H9 (cell line): Measurements from ENCODE around the gene RSPO1. TPM values are rescaled to one million over a fixed set of nuclear protein-coding genes. Genes with fewer than 3 reads are reported as not detected.

Experiments
- DNase-seq: peaks from one replicate; pipeline ENCODE4 v3.0.0-alpha.2; 2017
- H2AFZ ChIP-seq: one replicate; pipeline ENCODE4 v1.6.1; 2013; ENCODE audit warnings: mild to moderate bottlenecking, low read length, control low read depth, moderate library complexity
- H2AK5ac ChIP-seq: 2 replicates; pipeline ENCODE4 v1.6.1; 2013; ENCODE audit warnings: low read length, control low read depth, mixed read lengths; ENCODE audit not compliant: insufficient read length
- H2BK120ac ChIP-seq: one replicate; pipeline ENCODE4 v1.6.1; 2013; ENCODE audit warnings: low read depth, mild to moderate bottlenecking, low read length, control low read depth, inconsistent platforms; ENCODE audit not compliant: poor library complexity, severe bottlenecking
- H2BK12ac ChIP-seq: 2 replicates; pipeline ENCODE4 v1.6.1; 2013; ENCODE audit warnings: low read length, control low read depth, mixed read lengths, low read depth; ENCODE audit not compliant: insufficient read length
- H2BK15ac ChIP-seq: 2 replicates; pipeline ENCODE4 v1.6.1; 2013; ENCODE audit warnings: low read depth, low read length, control low read depth
- H2BK20ac ChIP-seq: one replicate; pipeline ENCODE4 v1.6.1; 2013; ENCODE audit warnings: low read depth, mild to moderate bottlenecking, low read length, control low read depth, inconsistent platforms; ENCODE audit not compliant: poor library complexity, severe bottlenecking
- H2BK5ac ChIP-seq: 2 replicates; pipeline ENCODE4 v1.6.1; 2013; ENCODE audit warnings: low read length, control low read depth, mixed read lengths; ENCODE audit not compliant: insufficient read length
- H3K14ac ChIP-seq: 2 replicates; pipeline ENCODE4 v1.6.1; 2013; ENCODE audit warnings: low read length, control low read depth; ENCODE audit not compliant: insufficient read depth
- H3K18ac ChIP-seq: 2 replicates; pipeline ENCODE4 v1.6.1; 2013; ENCODE audit warnings: low read depth, mild to moderate bottlenecking, mixed read lengths, low read length, control low read depth; ENCODE audit not compliant: insufficient read length
- H3K23ac ChIP-seq: 2 replicates; pipeline ENCODE4 v1.6.1; 2013; ENCODE audit warnings: low read length, control low read depth, mixed read lengths, low read depth; ENCODE audit not compliant: insufficient read length
- H3K23me2 ChIP-seq: 2 replicates; pipeline ENCODE4 v1.6.1; 2013; ENCODE audit warnings: low read depth, mild to moderate bottlenecking, mixed read lengths, low read length, control low read depth; ENCODE audit not compliant: insufficient read length, poor library complexity, severe bottlenecking
- H3K27ac ChIP-seq: 2 replicates; pipeline ENCODE4 v1.5.1; 2013; ENCODE audit warnings: low read length, control low read depth, mixed read lengths, low read depth; ENCODE audit not compliant: insufficient read length
- H3K27me3 ChIP-seq: 2 replicates; pipeline ENCODE4 v1.6.1; 2013; ENCODE audit warnings: low read length, control low read depth, inconsistent platforms; ENCODE audit not compliant: insufficient read depth
- H3K4ac ChIP-seq: 2 replicates; pipeline ENCODE4 v1.6.1; 2013; ENCODE audit warnings: low read depth, mild to moderate bottlenecking, control low read depth, inconsistent platforms, low read length, moderate library complexity
- H3K4me1 ChIP-seq: 2 replicates; pipeline ENCODE4 v1.6.1; 2013; ENCODE audit warnings: low read length, control low read depth, inconsistent platforms; ENCODE audit not compliant: insufficient read depth
- H3K4me2 ChIP-seq: 2 replicates; pipeline ENCODE4 v1.6.1; 2013; ENCODE audit warnings: low read length, control low read depth, mixed read lengths; ENCODE audit not compliant: insufficient read length, insufficient read depth
- H3K56ac ChIP-seq: 2 replicates; pipeline ENCODE4 v1.6.1; 2013; ENCODE audit warnings: low read depth, mild to moderate bottlenecking, mixed read lengths, low read length, control low read depth; ENCODE audit not compliant: insufficient read length
- H3K79me1 ChIP-seq: 2 replicates; pipeline ENCODE4 v1.6.1; 2013; ENCODE audit warnings: low read depth, mild to moderate bottlenecking, moderate library complexity, low read length, control low read depth, inconsistent platforms; ENCODE audit not compliant: insufficient read depth, poor library complexity, severe bottlenecking
- H3K79me2 ChIP-seq: 2 replicates; pipeline ENCODE4 v1.6.1; 2013; ENCODE audit warnings: low read length, control low read depth, inconsistent platforms; ENCODE audit not compliant: insufficient read depth
- H3K9ac ChIP-seq: 2 replicates; pipeline ENCODE4 v1.6.1; 2013; ENCODE audit warnings: low read length, control low read depth, mixed read lengths; ENCODE audit not compliant: insufficient read length; ENCODE audit errors: extremely low read depth
- H3K9me3 ChIP-seq: one replicate; pipeline ENCODE4 v1.6.1; 2013; ENCODE audit warnings: low read depth, low read length, inconsistent platforms; ENCODE audit not compliant: control insufficient read depth
- H3T11ph ChIP-seq: one replicate; pipeline ENCODE4 v1.6.1; 2013; ENCODE audit warnings: mild to moderate bottlenecking, low read length, control low read depth, inconsistent platforms
- H4K20me1 ChIP-seq: one replicate; pipeline ENCODE4 v1.6.1; 2013; ENCODE audit not compliant: control insufficient read depth, insufficient read length, insufficient read depth
- H4K5ac ChIP-seq: 2 replicates; pipeline ENCODE4 v1.6.1; 2013; ENCODE audit warnings: low read depth, mild to moderate bottlenecking, mixed read lengths, low read length, control low read depth; ENCODE audit not compliant: insufficient read length
- H4K8ac ChIP-seq: replicated peaks from 2 replicates; pipeline ENCODE4 v1.6.1; 2013; ENCODE audit warnings: low read length, control low read depth, mixed read lengths, low read depth; ENCODE audit not compliant: insufficient read length
- H4K91ac ChIP-seq: 2 replicates; pipeline ENCODE4 v1.6.1; 2013; ENCODE audit warnings: low read depth, mild to moderate bottlenecking, moderate library complexity, mixed read lengths, low read length, control low read depth; ENCODE audit not compliant: insufficient read length
- H3K27ac Mint-ChIP-seq, 3 experiments: 2 replicates in 2 of 3; 3 replicates in 1 of 3; pipeline ENCODE4 v1.8.0; 2020 to 2021; ENCODE audit warnings: mixed read lengths in 3 of 3, mild to moderate bottlenecking in 1 of 3, moderate library complexity in 1 of 3
- H3K27me3 Mint-ChIP-seq: 2 replicates; pipeline ENCODE4 v1.8.0; 2021; ENCODE audit warnings: low read depth, mild to moderate bottlenecking, moderate library complexity, mixed read lengths
- H3K36me3 Mint-ChIP-seq, 3 experiments: 2 replicates in 2 of 3; 3 replicates in 1 of 3; pipeline ENCODE4 v1.8.0; 2020 to 2021; ENCODE audit warnings: low read depth in 3 of 3, mixed read lengths in 3 of 3; ENCODE audit not compliant: insufficient read depth in 1 of 3
- H3K4me1 Mint-ChIP-seq, 2 experiments: 2 replicates each; pipeline ENCODE4 v1.8.0; 2020; ENCODE audit warnings: mixed read lengths in 2 of 2
- H3K4me3 Mint-ChIP-seq, 2 experiments: 2 replicates in 1 of 2; 3 replicates in 1 of 2; pipeline ENCODE4 v1.8.0; 2020 to 2021; ENCODE audit warnings: mild to moderate bottlenecking in 2 of 2, mixed read lengths in 2 of 2, moderate library complexity in 1 of 2
- H3K9me3 Mint-ChIP-seq, 2 experiments: 2 replicates in 1 of 2; 3 replicates in 1 of 2; pipeline ENCODE4 v1.8.0; 2020; ENCODE audit warnings: mild to moderate bottlenecking in 2 of 2, mixed read lengths in 2 of 2, moderate library complexity in 1 of 2
- WGBS: extraction: QIAGEN DNeasy Blood & Tissue Kit; methylation state at CpG from one replicate; pipeline ENCODE4 v1.1.7; 2013; ENCODE audit warnings: missing lambda C conversion rate, low lambda C conversion rate, mixed read lengths; ENCODE audit not compliant: insufficient read length; ENCODE audit errors: extremely low coverage; 5-methylcytosine and 5-hydroxymethylcytosine counted together
- total RNA-seq: library from RNA; stranded (reverse); gene quantifications from 2 replicates; pipeline ENCODE4 v1.2.1, GENCODE V29; 2021
- TF ChIP-seq, protein P1 (sequence below): fragments of 200-600 bp; sonication (generic); conservative IDR thresholded peaks from 3 replicates; pipeline ENCODE4 v1.8.0; 2021; ENCODE audit warnings: antibody characterized with exemption, mild to moderate bottlenecking

RSPO1 gene
- total RNA-seq, 1 experiment from 2014 or later: 0.35 TPM

DNA sequence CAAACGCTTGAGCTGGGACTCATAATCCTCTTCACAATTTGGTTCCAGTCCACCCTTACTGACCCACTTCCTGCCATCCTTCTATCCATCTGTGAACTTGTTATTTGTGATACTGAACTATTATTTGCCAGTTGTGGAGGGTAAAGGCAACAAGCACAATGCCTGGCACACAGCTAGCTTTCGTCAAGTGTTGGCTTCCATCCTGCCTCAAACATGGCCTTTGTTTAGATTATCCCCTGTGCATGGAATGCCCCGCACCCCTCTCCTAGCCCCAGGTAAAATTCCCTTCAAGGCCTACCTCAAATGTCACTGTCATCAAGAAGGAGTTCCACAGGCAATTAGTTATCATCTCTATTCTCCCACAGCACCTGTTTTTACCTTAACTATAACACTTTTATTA lies 46.2 kb upstream of the RSPO1 start:
- Histone ChIP-seq H3K23me2 (no peaks in the 10 kb centered on the region), H3K23ac (no peak overlapping the region), H2BK12ac (no peak overlapping the region), H3K4me1 (no peaks in the 10 kb centered on the region), H3K4me2 (no peak overlapping the region), H2BK15ac (no peak overlapping the region), H2AK5ac (no peak overlapping the region), H3K79me2 (no peaks in the 10 kb centered on the region), H2BK5ac (no peak overlapping the region), H4K8ac (no peak overlapping the region), H4K5ac (no peak overlapping the region), H3K27ac (no peak overlapping the region), H3K79me1 (no peaks in the 10 kb centered on the region), H3T11ph (no peak overlapping the region), H3K27me3 (no peaks in the 10 kb centered on the region), H3K9me3 (no peaks in the 10 kb centered on the region), H2BK120ac (no peak overlapping the region), H3K4ac (no peak overlapping the region), H3K14ac (no peak overlapping the region), H2AFZ (no peak overlapping the region), H3K9ac (no peak overlapping the region), H3K56ac (no peak overlapping the region), H2BK20ac (no peak overlapping the region), H4K91ac (no peak overlapping the region), H4K20me1 (no peaks in the 10 kb centered on the region), H3K18ac (no peak overlapping the region)
- Mint-ChIP-seq H3K27ac (peak overlapping the region in 1 of 3 experiments; percentile 59; a peak in 1 of 7 replicates), H3K36me3 (peaks cover 19 to 42% (median 34%) of the 10 kb centered on the region in 3 experiments; a peak in 6 of 7 replicates), H3K4me1 (peaks cover 9 to 11% of the 10 kb centered on the region in 2 experiments), H3K9me3 (no peaks in the 10 kb centered on the region), H3K4me3 (0 out of 5 replicates have a peak overlapping the region, but pooled peaks of 1 of the 2 experiments have one; percentile 25), H3K27me3 (no peaks in the 10 kb centered on the region; the same call in 1 of the 2 replicates)
- WGBS: no CpG with 5 or more reads among the region's 3 CpGs
- TF ChIP-seq, protein P1, sequence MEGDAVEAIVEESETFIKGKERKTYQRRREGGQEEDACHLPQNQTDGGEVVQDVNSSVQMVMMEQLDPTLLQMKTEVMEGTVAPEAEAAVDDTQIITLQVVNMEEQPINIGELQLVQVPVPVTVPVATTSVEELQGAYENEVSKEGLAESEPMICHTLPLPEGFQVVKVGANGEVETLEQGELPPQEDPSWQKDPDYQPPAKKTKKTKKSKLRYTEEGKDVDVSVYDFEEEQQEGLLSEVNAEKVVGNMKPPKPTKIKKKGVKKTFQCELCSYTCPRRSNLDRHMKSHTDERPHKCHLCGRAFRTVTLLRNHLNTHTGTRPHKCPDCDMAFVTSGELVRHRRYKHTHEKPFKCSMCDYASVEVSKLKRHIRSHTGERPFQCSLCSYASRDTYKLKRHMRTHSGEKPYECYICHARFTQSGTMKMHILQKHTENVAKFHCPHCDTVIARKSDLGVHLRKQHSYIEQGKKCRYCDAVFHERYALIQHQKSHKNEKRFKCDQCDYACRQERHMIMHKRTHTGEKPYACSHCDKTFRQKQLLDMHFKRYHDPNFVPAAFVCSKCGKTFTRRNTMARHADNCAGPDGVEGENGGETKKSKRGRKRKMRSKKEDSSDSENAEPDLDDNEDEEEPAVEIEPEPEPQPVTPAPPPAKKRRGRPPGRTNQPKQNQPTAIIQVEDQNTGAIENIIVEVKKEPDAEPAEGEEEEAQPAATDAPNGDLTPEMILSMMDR: no peak
- no peak for DNase-seq
